Left ventricle myocardium superior (tissue), 1 donor: Measurements from ENCODE around the gene NTSR2. TPM values are rescaled to one million over a fixed set of nuclear protein-coding genes. Genes with fewer than 3 reads are reported as not detected.

ENCODE experiments used
- ATAC-seq: fragments of 200-7000 bp; cut with Tn5 transposase; one replicate; pipeline ENCODE4 v1.9.1; 2020; ENCODE audit warnings: mild to moderate bottlenecking, moderate library complexity
- DNase-seq: peaks from one replicate; pipeline ENCODE4 v3.0.0-alpha.2; 2020
- intact Hi-C: fragments of 100-400 bp; cut with micrococcal nuclease; formaldehyde crosslinking; loops from one replicate; pipeline ENCODE4 v1.11.0; 2022
- total RNA-seq: library from RNA; stranded (reverse); fragmentation: NEBNext Ultra II Directional; extraction: Animal tissue kit (Norgen Biotek cat#: 25700); gene quantifications from one replicate; pipeline ENCODE4 v1.2.1, GENCODE V29; 2021
- donor health status: DM: no; HTN: yes; CAD: no; lungs with severe emphysema.

NTSR2 gene
- total RNA-seq, 1 donor from 2014 or later, result not detected

- intact Hi-C loops, result no loop called here
- ATAC-seq, result no peak
- no peak for DNase-seq
Measured at GRCh38 chr2:11612553-11613215, 57.3 kb downstream of the NTSR2 start.

- intact Hi-C loops, result no loop called here
- ATAC-seq, result no peak
- DNase-seq, result no peak
Measured at GRCh38 chr2:11611251-11611650, 58.7 kb downstream of the NTSR2 start.

GRCh38 chr2:11610624-11611242, 59.3 kb downstream of the NTSR2 start:
- intact Hi-C loops, result no loop called here
- ATAC-seq (no peak), DNase-seq (no peak)

Other genes with a start within 250 kb of the NTSR2 start
- gene E2F6, start 204.0 kb downstream of the NTSR2 start, total RNA-seq, result 12.6 TPM
- gene GREB1, start 136.2 kb downstream of the NTSR2 start, total RNA-seq, result 8.2 TPM
- gene LPIN1, start 76.4 kb upstream of the NTSR2 start, total RNA-seq, result 61.5 TPM